ENCODE data around the gene NCKAP5.

NCKAP5 gene

DNA sequence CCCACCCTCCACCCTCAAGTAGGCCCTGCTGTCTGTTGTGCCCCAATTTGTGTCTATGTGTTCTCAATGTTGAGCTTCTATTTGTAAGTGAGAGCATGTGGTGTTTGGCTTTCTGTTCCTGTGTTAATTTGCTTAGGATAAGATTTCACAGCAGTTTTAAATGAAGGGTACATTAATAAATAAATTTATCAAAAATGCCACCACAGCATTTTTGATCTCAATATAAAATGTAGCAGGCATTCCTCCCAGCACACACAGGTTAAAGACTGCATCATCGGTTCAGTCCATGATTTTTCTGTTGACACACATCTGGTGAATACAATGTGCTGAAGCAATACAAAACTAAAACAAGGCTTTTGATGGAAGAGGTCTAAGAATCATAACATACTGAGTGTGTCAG lies 486.2 kb downstream of the NCKAP5 start:
- no peak for DNase-seq (ENCODE audit: low read depth)

DNA sequence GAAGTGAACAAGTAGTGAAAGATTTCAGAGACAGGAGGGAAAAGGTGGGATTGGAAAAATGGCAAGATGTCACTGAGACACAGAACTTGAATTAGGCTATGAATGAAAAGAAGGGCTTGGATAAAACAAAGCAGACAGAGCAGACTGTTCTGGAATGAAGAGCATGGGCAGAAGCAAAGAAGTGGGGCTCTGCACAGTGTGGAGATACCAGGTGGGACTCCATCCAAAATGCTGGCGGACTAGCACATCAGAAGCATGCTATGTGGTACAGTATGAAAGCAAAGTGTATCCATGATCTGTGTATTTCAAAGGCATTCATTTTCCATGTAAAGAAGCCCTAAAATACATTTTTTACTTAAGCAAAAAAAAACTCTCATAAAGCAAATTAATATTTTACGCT lies 487.4 kb downstream of the NCKAP5 start:
- DNase-seq (ENCODE audit: low read depth): no peak

DNA sequence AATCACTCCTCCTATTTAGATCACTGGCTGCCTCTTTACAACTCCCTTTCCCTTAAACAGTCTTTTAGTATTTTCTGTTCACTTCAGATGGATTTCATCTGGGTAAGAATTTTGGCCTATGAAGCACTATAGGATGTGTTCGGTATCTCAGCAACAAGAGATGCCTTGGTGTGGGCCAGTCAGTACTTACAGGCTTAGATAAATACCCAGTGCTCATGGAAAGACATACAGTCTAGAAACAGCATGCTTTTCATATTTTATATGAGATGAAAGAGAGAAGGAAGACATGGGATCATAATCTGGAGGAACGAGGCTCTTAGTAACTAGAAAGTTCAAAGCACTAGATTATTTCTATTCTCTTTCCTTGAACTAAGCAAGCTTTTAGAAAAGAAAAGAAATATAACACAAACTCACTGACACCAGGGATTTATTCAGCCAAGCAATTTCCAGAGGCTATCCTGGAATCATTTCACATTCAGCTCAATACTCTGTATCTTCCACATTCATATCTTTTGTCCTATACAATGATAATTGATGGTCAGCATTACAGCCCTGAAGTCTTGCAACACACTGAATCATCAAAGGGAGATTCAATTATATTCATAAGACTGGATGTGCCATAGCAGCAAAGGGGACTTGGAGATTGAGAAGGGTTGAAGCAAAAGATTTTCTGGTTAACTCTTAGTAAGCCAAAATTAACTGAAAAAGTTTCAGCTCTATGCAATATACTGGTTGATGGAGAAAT lies 489.4 kb downstream of the NCKAP5 start:
- no peak for DNase-seq (ENCODE audit: low read depth)

GRCh38 chr2:133077269-133077822 lies 490.9 kb downstream of the NCKAP5 start:
- no peak for DNase-seq (ENCODE audit: low read depth)

- no peak for DNase-seq (ENCODE audit: low read depth)
Measured at GRCh38 chr2:133072837-133073694, 495.2 kb downstream of the NCKAP5 start.

DNA sequence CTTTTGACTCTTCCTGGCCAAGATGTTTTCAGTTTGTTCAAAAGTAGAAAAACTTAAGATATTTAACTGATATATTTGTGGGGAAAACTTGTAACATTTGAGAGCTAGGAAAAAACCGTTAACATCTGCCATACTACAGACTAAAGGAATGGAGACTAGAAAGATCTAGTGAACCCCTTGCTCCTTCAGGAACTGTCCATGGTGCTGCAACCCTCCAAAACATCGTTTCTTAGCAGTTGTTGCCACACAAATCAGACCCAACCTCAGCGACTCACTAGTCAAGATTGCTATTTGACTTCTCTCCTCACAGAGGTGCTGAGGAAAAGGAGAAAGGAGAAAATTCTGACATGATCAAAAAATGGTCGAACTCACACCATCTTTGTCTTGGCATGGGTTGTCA lies 504.5 kb downstream of the NCKAP5 start:
- no peak for DNase-seq (ENCODE audit: low read depth)

DNA sequence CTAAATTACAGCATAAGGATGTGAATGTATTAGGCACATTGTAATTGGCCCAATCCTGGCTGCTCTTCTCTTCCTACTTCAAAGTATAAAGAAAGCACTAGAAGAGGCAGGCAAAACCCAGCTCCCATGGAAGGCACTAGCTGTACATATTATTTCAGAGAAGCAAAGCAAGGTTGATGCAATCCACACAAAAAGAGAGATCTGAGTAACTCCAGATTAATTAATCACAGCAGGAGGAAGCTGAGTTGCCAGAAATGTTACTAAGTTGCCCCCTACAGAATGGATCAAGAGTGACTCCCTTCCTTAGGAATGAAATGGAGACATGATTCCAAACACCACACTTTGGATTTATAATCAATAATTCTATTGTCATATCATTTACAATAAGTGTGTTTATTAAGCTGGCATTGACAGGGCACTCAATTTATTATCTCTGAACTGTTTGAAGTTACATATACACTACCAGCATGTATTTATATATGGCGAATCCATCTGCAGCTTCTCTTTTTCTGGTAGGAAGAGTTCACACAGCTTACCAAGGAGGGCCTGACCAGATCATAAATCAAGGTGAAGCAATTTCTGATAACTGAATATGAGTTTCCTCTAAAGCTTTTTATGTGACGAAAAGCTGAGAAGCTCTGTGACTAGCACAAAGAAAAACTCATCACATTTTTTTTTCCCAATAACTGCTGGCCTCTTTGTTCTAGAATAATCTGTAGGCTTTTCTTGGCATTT lies 505.2 kb downstream of the NCKAP5 start:
- no peak for DNase-seq (ENCODE audit: low read depth)

GRCh38 chr2:133061874-133062593 lies 506.2 kb downstream of the NCKAP5 start:
- DNase-seq (ENCODE audit: low read depth): no peak

DNA sequence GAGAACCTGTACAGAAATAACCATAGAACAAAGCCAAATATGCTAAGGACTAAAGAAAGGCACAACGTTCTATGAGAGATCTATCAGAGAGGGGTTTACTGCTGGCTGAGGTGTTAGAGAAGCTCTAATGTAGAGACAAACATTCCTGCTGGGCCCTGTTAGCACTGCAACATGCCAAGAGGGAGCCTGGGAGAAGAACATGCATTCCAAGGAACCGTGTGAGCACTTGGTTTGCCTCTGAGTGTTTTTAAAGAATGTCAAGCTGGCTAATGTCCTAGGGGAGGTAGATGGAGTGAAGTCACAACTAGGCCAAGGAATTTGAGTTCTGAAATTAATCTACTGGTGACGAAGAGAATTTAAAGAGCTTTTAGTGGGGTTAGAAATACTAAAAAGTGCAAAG lies 514.0 kb downstream of the NCKAP5 start:
- DNase-seq (ENCODE audit: low read depth): no peak

DNA sequence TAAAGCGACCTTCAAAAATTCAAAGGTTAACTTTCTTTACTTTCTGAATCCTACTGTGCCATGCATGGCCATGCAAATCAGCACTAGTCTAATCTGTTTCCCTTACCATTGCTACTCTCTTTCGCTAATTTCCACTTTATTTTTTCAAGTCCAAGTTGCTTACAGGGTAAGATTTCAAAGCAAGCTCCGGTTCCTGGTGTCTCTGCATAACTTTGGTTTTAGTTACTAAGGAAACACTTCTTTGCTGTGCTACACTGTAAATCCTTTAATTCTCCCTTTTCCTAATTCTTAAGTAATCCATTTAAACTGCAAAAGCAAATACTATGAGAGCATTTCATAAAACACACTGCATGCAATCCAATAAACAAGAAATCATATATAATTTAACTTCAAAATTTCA lies 514.7 kb downstream of the NCKAP5 start:
- no peak for DNase-seq (ENCODE audit: low read depth)

DNA sequence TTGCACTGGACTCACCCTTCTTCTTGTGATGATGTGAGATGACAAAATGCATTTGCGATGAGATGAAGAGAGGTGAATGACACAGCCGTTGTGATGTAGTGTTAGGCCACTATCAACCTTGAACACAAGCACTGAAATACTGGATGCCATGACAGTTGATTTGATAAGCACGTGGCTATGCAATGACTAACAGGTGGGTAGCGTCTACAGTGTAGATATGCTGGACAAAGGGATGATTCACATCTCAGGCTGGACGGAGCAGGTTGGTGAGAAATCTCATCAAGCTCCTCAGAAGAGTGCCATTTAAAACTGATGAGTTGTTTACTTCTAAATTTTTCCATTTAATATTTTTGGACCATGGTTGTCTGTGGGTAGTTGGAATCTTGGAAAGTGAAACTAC lies 522.5 kb downstream of the NCKAP5 start:
- no peak for DNase-seq (ENCODE audit: low read depth)

- no peak for DNase-seq (ENCODE audit: low read depth)
Measured at GRCh38 chr2:133044556-133044955, 523.7 kb downstream of the NCKAP5 start.

DNA sequence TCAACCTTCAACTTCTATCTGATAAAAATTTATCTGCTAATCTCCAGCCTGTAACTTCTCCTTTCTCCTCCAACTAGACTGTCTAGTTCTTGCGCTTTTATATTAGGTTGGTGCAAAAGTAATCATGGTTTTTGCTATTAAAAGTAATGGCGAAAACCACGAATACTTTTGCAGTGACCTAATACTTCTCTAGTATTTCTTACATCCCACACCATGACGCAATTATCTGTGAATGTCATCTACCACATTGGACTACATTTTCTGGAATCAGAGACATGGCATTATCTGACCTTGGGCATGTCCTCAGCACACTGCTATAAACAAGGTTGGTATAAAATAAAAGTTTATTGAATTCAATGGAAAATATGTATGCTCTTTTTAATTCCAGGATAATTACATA lies 528.1 kb downstream of the NCKAP5 start:
- no peak for DNase-seq (ENCODE audit: low read depth)

GRCh38 chr2:133039531-133039930 lies 528.7 kb downstream of the NCKAP5 start:
- no peak for DNase-seq (ENCODE audit: low read depth)

DNA sequence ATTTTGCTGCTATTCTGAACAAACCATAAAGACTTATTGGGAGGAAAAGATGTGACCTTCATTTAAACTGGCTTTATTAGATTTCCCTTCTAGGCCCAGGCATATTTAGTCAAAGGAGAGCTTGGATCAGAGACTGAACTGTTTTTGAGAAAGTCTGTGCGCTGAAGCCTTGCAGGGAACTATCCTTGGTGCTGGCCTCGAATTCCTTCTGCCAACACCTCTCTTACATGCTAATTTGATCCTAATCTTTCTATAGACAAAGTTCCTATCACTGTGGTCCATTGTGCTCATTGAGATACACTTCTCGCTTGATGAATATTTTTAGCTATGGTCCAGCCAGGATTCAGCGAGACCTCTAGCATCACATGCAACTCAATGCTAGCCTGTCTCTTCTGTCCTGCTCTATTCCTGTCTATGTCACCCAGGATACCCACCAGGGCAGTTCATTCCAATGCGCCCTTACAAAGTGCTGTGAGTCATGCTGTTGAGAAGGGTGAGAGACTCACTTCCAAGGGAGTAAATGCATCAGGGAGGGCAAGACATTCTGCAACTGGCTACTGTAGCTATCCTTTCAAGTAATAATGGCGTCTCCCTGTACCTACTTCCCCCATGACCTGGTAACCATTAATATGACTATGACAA lies 541.6 kb downstream of the NCKAP5 start:
- no peak for DNase-seq (ENCODE audit: low read depth)

GRCh38 chr2:133025004-133025403 lies 543.3 kb downstream of the NCKAP5 start:
- no peak for DNase-seq (ENCODE audit: low read depth)

- DNase-seq (ENCODE audit: low read depth): no peak
Measured at GRCh38 chr2:133012847-133013734, 555.2 kb downstream of the NCKAP5 start.

DNA sequence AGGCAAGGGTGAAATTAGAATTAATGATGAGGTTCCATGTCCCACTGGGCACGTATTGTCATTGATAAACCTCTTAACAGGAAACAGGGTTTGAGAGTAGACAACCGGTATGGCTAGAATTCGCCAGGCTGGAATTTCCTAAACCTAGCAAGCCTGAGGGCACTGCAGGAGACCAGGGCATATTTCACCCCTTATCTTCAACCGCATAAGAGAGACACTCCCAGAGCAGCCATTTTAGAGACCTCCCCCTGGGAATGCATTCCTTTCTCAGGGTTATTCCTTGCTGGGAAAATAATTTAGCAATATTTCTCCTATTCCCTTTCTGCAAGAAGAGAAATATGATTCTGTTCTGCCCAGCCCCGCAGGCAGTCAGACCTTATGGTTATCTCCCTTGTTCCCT lies 563.6 kb downstream of the NCKAP5 start:
- no peak for DNase-seq (ENCODE audit: low read depth)

DNA sequence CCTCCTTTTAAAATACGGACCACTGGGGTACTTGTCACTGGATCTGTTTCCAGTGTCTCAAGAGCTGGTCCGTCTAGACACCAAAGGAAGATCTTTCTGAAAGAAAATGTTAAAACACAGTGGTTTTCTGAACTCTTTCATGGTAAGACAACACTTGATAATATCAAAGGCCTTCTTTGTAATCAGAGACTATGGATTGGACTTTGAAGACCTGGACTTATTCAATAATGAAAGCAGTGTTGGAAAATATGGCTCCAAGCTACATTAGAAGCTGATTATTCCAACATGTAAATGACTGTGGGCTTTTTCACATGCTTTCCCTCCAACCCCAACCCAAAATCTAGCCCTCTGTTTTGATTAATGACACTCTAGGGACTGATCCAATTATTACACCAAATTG lies 568.8 kb downstream of the NCKAP5 start:
- no peak for DNase-seq (ENCODE audit: low read depth)

DNA sequence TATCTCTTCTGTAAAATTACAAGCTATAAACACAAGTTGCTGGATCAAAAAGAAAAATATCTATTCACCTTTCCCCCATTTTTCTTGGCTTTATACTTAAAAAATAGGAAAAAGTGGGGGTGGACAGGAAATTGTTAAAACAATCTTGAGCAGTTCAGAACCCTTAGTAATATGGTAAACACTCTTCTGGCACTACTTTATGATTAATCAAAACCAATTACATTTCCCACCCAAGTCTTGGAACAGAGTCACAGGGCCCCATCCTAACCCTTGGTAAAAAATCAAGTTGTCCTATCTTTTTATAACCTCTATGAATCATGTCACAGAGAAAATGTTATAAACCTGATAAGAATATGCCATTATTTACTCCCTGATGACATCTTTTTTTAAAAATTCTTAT lies 570.0 kb downstream of the NCKAP5 start:
- no peak for DNase-seq (ENCODE audit: low read depth)
